Measurements from ENCODE around the gene PLEKHO2.

PLEKHO2 gene

DNA sequence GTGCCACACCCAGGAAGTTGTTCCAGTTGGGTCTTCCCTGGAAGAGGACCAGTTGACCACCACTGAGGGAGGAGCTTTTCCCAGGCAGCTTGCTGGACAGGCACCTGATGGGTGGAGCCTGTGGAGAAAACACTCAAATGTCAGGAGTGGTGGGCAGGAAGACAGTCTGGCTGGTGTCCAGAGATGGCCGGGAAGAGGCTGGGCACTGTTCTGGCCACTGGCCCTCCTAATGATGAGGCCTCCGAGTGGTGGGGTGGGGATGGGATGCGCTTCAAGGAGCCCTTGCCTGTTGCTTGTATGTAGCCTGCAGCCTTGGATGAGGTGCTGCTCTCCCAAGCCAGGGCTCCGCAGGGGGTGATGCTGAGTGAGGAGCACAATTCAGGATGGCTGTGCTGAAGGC is 12.3 kb downstream of the PLEKHO2 start:
- Histone ChIP-seq H3K9ac (ENCODE audit: low read length) (no peak overlapping the region), H3F3A (ENCODE audit: insufficient read depth) (no peaks in the 10 kb centered on the region), H3K27ac (ENCODE audit: low read depth, low read length) (no peak overlapping the region), H3K36me3 (ENCODE audit: low read length) (no peaks in the 10 kb centered on the region), H4K20me1 (ENCODE audit: low read depth, low read length) (no peaks in the 10 kb centered on the region), H3K27me3 (ENCODE audit: low read length) (no peaks in the 10 kb centered on the region), H3K79me2 (ENCODE audit: insufficient read depth, low read length) (no peaks in the 10 kb centered on the region), H3K9me2 (replicated peaks; ENCODE audit: insufficient read depth, low read length) (no peaks in the 10 kb centered on the region), H3K9me3 (ENCODE audit: insufficient read depth, low read length) (no peaks in the 10 kb centered on the region), H3K4me3 (ENCODE audit: insufficient read depth, low read length, poor library complexity, severe bottlenecking) (no peak overlapping the region), H3K4me2 (ENCODE audit: low read depth, low read length, poor library complexity, severe bottlenecking) (no peak overlapping the region), H2AFZ (ENCODE audit: low read depth, low read length, severe bottlenecking) (no peak overlapping the region)
- TF ChIP-seq EZH2phosphoT487 (conservative IDR thresholded peaks at IDR 0.05; ENCODE audit: low read length), result no peak
- TF ChIP-seq, protein P1, sequence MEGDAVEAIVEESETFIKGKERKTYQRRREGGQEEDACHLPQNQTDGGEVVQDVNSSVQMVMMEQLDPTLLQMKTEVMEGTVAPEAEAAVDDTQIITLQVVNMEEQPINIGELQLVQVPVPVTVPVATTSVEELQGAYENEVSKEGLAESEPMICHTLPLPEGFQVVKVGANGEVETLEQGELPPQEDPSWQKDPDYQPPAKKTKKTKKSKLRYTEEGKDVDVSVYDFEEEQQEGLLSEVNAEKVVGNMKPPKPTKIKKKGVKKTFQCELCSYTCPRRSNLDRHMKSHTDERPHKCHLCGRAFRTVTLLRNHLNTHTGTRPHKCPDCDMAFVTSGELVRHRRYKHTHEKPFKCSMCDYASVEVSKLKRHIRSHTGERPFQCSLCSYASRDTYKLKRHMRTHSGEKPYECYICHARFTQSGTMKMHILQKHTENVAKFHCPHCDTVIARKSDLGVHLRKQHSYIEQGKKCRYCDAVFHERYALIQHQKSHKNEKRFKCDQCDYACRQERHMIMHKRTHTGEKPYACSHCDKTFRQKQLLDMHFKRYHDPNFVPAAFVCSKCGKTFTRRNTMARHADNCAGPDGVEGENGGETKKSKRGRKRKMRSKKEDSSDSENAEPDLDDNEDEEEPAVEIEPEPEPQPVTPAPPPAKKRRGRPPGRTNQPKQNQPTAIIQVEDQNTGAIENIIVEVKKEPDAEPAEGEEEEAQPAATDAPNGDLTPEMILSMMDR (IDR thresholded peaks at IDR 0.05; ENCODE audit: insufficient read depth, low read length, poor library complexity, severe bottlenecking), result no peak

GRCh38 chr15:64854526-64854925 is 12.8 kb downstream of the PLEKHO2 start:
- Histone ChIP-seq H3K4me2 (ENCODE audit: low read depth, low read length, poor library complexity, severe bottlenecking) (no peak overlapping the region), H4K20me1 (ENCODE audit: low read depth, low read length) (no peaks in the 10 kb centered on the region), H3F3A (ENCODE audit: insufficient read depth) (no peaks in the 10 kb centered on the region), H3K36me3 (ENCODE audit: low read length) (no peaks in the 10 kb centered on the region), H3K27ac (ENCODE audit: low read depth, low read length) (no peak overlapping the region), H2AFZ (ENCODE audit: low read depth, low read length, severe bottlenecking) (no peak overlapping the region), H3K9me3 (ENCODE audit: insufficient read depth, low read length) (no peaks in the 10 kb centered on the region), H3K9ac (ENCODE audit: low read length) (no peak overlapping the region), H3K4me3 (ENCODE audit: insufficient read depth, low read length, poor library complexity, severe bottlenecking) (no peak overlapping the region), H3K79me2 (ENCODE audit: insufficient read depth, low read length) (no peaks in the 10 kb centered on the region), H3K9me2 (replicated peaks; ENCODE audit: insufficient read depth, low read length) (no peaks in the 10 kb centered on the region), H3K27me3 (ENCODE audit: low read length) (no peaks in the 10 kb centered on the region)
- no peak for TF ChIP-seq EZH2phosphoT487 (conservative IDR thresholded peaks at IDR 0.05; ENCODE audit: low read length)
- TF ChIP-seq, protein P1 (IDR thresholded peaks at IDR 0.05; ENCODE audit: insufficient read depth, low read length, poor library complexity, severe bottlenecking), result no peak

DNA sequence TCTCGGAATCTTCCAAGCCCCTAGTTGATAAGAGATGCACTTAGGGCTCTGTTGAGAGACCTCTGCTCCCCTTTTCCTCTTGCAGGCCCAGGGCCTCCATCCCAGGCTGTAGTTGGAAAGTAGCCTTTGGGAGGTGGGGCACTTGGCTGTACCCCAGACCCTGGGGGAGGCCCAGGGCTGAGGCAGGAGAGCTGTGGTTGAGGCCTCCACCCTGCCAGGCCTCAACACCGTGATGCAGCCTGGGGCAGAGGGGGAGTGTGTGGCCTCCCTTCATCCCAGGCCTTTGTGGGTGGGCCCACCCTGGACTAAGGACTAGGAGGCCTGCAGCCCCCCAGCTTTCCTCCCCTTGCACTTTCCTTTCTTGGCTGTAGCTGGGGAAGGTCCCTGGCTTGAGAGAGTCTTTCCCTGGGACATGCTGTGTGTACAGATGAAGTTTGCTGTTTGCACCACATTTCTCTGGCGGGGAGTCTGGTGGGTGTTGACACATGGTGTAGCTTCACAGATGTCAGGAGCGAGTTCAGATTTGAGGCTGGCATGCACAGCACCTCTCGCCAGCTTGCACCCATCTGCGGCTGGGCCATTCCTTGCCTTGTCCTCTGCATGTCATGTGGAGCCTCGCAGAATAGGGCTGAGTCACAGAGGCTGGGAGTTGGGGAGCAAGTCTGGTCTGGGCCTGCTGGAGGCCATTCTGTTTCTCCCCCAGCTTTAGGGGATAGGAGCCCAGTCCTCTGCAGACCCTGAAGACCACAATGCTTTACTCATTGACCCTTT is 13.7 kb downstream of the PLEKHO2 start:
- Histone ChIP-seq H3K36me3 (ENCODE audit: low read length) (no peaks in the 10 kb centered on the region), H2AFZ (ENCODE audit: low read depth, low read length, severe bottlenecking) (no peak overlapping the region), H3K4me2 (ENCODE audit: low read depth, low read length, poor library complexity, severe bottlenecking) (no peak overlapping the region), H3K9me3 (ENCODE audit: insufficient read depth, low read length) (no peaks in the 10 kb centered on the region), H3K9me2 (replicated peaks; ENCODE audit: insufficient read depth, low read length) (no peaks in the 10 kb centered on the region), H3K27me3 (ENCODE audit: low read length) (no peaks in the 10 kb centered on the region), H3K4me3 (ENCODE audit: insufficient read depth, low read length, poor library complexity, severe bottlenecking) (no peak overlapping the region), H4K20me1 (ENCODE audit: low read depth, low read length) (no peaks in the 10 kb centered on the region), H3K9ac (ENCODE audit: low read length) (no peak overlapping the region), H3K27ac (ENCODE audit: low read depth, low read length) (no peak overlapping the region), H3K79me2 (ENCODE audit: insufficient read depth, low read length) (no peaks in the 10 kb centered on the region), H3F3A (ENCODE audit: insufficient read depth) (no peaks in the 10 kb centered on the region)
- TF ChIP-seq, protein P1 (IDR thresholded peaks at IDR 0.05; ENCODE audit: insufficient read depth, low read length, poor library complexity, severe bottlenecking), result no peak
- TF ChIP-seq EZH2phosphoT487 (conservative IDR thresholded peaks at IDR 0.05; ENCODE audit: low read length), result no peak
